HG02571 (cell line): ENCODE measurements around the gene RNLS.

Experiments
- ATAC-seq: cut with Tn5 transposase; IDR thresholded peaks from one replicate; pipeline ENCODE4 v1.9.1; 2021; ENCODE audit warnings: mild to moderate bottlenecking, moderate library complexity; ENCODE audit not compliant: unreplicated experiment

The RNLS gene

GRCh38 chr10:88401671-88402347, 181.3 kb downstream of the RNLS start:
- ATAC-seq, result no peak

GRCh38 chr10:88399240-88399639, 183.9 kb downstream of the RNLS start:
- no peak for ATAC-seq

GRCh38 chr10:88395677-88396076, 187.4 kb downstream of the RNLS start:
- ATAC-seq, result no peak

DNA sequence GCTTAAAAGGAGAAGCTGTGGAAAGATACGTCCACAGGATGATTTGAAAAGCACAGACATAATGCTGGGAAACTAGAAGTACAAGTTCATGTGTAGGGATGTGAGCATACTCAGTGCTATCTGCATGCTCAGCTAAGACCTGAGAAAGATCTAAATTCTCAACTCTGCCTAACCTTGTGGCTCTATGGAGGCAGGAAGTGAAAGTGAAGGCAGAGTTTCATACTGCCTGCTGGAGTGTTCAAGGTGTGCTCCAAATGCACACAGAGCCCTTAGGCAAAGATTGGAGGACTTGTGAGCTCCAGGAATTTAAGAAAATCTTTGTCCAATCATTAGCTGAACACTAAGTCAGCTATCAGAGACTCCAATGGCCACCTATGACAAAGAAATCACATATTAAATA, 190.9 kb downstream of the RNLS start:
- peak; percentile 82 for ATAC-seq

DNA sequence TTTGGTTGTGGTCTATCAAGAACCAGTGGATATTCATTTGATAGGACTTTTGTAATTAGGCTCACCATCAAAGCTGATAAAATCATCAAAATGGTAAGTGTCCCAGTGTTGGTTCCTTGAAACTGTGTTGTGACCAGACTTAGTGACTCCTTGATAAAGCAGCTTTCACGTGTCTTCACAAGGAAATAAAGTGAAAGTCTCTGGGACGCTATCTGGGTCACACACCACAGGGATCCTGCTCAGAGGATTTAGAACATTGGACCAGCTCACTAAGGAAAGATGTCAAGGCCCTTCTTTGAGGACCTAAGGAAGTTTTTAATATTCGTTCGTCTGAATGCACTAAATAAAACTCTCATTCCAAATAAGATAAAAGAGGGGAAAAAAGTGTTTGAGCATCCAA, 193.1 kb downstream of the RNLS start:
- ATAC-seq, result no peak

GRCh38 chr10:88389456-88389855, 193.7 kb downstream of the RNLS start:
- ATAC-seq, result no peak

DNA sequence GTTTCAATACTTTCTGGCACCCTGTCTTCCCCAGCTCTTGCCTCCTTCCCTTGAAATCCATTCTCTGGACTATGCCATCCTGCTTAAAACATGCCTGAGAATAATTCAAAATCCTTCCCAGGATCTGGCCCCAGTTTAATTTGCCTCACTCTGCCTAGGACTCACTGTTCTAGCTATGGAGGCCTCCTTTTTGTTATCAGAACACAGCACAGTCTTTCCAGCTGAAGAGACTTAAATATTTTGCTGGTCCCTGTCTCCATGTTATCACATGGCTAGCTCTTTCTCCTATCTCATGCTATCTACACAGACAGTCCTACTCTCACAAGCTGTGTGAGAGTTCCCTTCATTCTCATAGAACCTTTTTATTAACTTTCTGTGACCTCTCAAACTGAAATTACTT, 194.8 kb downstream of the RNLS start:
- no peak for ATAC-seq

GRCh38 chr10:88386821-88387773, 196.0 kb downstream of the RNLS start:
- no peak for ATAC-seq

DNA sequence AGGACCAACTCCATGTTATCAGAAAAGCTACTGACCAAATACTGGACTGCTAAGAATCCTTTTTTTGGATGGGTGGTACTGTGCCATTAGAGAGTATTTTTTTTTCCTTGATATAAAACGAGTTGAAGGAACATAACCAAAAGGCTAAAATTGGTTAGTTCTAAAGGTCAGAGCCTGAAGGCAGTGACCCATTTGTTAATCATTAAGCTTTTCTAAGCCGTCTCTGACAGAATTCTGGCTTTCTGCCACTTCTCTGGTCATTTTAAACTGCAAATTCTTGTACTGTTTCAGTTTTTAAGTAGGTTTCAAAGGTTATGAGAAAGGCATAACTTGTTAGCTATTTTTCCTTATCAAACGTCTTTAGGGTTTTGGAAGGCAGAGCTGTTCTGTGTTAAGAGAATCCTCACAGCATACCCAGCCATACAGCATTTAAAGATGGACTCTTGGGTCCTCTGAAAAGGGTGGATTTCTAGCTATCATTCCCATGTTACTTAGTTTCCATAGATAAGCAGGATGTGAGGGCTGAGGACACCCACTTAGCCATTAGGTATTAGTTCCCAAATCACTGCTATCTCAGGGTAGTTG, 196.8 kb downstream of the RNLS start:
- peak; percentile 38 for ATAC-seq

- peak; percentile 78 for ATAC-seq
Observed at GRCh38 chr10:88385601-88386203, 197.4 kb downstream of the RNLS start.

- no peak for ATAC-seq
Observed at GRCh38 chr10:88383276-88383675, 199.8 kb downstream of the RNLS start.

GRCh38 chr10:88382699-88383098, 200.4 kb downstream of the RNLS start:
- ATAC-seq, result no peak

GRCh38 chr10:88379575-88379974, 203.5 kb downstream of the RNLS start:
- no peak for ATAC-seq

DNA sequence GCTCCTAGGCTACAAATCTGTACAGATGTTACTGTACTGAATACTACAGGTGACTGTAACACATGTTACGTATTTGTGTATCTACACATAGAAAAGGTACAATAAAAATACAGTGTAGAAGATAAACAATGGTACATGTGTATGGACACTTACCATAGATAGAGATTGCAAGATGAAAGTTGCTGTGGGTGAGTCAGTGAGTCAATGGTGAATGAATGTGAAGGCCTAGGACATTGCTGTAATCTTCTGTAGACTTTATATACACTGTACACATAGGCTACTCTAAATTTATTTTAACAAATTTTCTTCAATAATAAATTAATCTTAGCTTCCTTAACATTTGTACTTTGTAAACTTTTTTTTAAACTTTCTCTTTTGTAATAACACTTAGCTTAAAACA, 205.6 kb downstream of the RNLS start:
- ATAC-seq, result no peak

DNA sequence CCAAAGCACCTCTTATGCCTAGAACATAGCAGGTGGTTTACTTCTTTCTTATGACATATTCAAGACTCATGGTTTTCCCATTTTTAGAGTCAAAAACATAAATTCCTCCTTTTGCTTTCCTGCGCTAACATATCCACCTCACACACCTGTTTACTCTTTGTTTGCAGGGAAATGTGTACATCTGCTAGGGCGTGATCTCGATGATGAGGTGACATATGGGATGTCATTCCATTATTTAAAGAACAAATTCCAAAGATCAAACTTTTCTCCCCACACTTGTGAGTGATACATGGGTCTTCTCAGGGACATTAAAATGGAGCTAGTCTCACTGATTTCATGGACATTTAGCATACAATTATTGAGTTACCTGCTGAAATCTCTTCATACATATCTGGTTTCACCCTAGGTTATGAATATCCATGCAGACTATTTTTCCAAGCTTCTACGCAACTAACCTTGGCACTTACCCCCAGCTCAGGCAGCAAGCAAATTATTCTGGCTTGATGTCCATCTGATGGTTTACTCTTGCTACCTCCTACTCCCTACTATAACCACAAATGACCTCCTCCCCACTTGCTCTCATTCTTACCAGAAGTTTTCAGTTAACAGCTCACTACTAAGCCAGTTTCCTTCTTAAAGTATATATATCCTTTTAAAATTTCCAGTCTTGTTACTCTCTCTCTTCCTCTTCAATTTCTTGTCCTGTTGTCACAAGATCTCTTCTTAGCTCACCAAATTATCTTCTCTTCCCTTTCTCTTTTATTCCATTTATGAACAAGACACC, 208.5 kb downstream of the RNLS start:
- ATAC-seq, result no peak

GRCh38 chr10:88372881-88373592, 210.1 kb downstream of the RNLS start:
- ATAC-seq, result no peak

GRCh38 chr10:88372051-88372715, 210.9 kb downstream of the RNLS start:
- no peak for ATAC-seq

- no peak for ATAC-seq
Observed at GRCh38 chr10:88370713-88371112, 212.4 kb downstream of the RNLS start.

GRCh38 chr10:88366772-88367171, 216.3 kb downstream of the RNLS start:
- ATAC-seq, result no peak
